ENCODE measurements around the gene SH3RF2.

The SH3RF2 gene

DNA sequence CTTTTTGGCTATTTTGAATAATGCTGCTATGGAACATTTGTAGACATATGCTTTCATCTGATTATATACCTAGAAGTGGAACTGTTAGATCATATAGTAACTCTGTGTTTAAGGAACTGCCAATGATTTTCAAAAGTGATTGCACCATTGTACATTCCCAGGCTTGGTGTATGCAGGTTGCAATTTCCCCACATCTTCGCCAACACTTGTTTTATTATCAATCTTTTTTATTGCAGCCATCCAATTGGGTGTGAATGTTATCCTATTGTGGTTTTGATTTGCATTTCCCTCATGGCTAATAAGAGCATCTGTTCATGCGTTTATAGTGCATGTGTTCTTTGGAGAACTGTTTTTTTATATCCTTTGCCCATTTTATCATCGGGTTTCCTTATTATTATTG is 87.7 kb downstream of the SH3RF2 start:
- H4K20me1 ChIP-seq (ENCODE audit: insufficient read depth, low read length) = no peaks in the 10 kb centered on the region
- H3K27ac ChIP-seq (ENCODE audit: low read length) = no peak overlapping the region
- no peaks in the 10 kb centered on the region for H3K27me3 ChIP-seq (ENCODE audit: low read depth, low read length)
- H2AFZ ChIP-seq (ENCODE audit: low read depth, low read length) = no peak overlapping the region
- H3K4me1 ChIP-seq (ENCODE audit: low read length) = no peaks in the 10 kb centered on the region
- H3K4me3 ChIP-seq (ENCODE audit: low read length) = no peak overlapping the region
- no peak overlapping the region for H3K4me2 ChIP-seq (ENCODE audit: low read length)
- H3K36me3 ChIP-seq (replicated peaks; ENCODE audit: low read depth, low read length) = no peaks in the 10 kb centered on the region
- no peaks in the 10 kb centered on the region for H3K79me2 ChIP-seq (ENCODE audit: low read length)
- no peak overlapping the region for H3K9ac ChIP-seq (ENCODE audit: low read length)
- no peak for TF ChIP-seq CTCF (IDR thresholded peaks at IDR 0.05; ENCODE audit: low read depth, low read length)
- TF ChIP-seq EZH2phosphoT487 (IDR thresholded peaks at IDR 0.05; ENCODE audit: low read depth) = no peak
- no peaks in the 10 kb centered on the region for H3K9me3 ChIP-seq (ENCODE audit: insufficient read depth, low read length)

DNA sequence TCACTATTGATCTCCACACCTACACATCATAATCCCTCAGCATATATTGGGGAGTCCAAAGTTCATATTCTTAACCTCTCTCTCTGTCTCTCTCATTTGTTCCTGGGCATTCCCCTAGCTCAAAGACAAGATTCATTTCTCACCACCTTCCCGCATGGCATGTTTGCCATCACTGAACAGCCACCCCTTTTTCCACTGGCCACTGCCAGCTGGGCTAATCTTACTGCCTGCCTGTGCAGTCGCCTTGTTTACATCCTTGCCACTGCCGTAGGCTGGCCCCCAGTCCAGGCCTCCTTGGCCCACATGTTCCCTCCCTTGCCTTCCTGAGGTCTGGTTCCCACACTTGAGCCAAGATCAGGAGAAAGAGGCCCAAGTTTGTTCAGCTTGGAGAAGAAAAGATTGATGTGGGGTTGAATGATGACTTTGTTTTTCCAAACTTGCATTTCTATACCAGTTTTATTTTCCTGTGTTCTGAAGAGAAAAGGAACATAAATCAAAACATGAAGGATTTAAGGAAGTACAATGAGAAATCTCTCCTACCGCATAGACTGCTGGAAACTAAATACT is 88.8 kb downstream of the SH3RF2 start:
- Histone ChIP-seq H3K9me3 (ENCODE audit: insufficient read depth, low read length) (no peaks in the 10 kb centered on the region), H3K4me3 (ENCODE audit: low read length) (no peak overlapping the region), H2AFZ (ENCODE audit: low read depth, low read length) (no peak overlapping the region), H3K27me3 (ENCODE audit: low read depth, low read length) (no peaks in the 10 kb centered on the region), H4K20me1 (ENCODE audit: insufficient read depth, low read length) (no peaks in the 10 kb centered on the region), H3K4me1 (ENCODE audit: low read length) (no peaks in the 10 kb centered on the region), H3K27ac (ENCODE audit: low read length) (no peak overlapping the region), H3K79me2 (ENCODE audit: low read length) (no peaks in the 10 kb centered on the region), H3K9ac (ENCODE audit: low read length) (no peak overlapping the region), H3K4me2 (ENCODE audit: low read length) (no peak overlapping the region), H3K36me3 (replicated peaks; ENCODE audit: low read depth, low read length) (no peaks in the 10 kb centered on the region)
- no peak for TF ChIP-seq CTCF (IDR thresholded peaks at IDR 0.05; ENCODE audit: low read depth, low read length)
- TF ChIP-seq EZH2phosphoT487 (IDR thresholded peaks at IDR 0.05; ENCODE audit: low read depth) = no peak

- H3K36me3 ChIP-seq (replicated peaks; ENCODE audit: low read depth, low read length) = no peaks in the 10 kb centered on the region
- H3K4me2 ChIP-seq (ENCODE audit: low read length) = no peak overlapping the region
- H3K4me1 ChIP-seq (ENCODE audit: low read length) = no peaks in the 10 kb centered on the region
- no peaks in the 10 kb centered on the region for H3K79me2 ChIP-seq (ENCODE audit: low read length)
- no peaks in the 10 kb centered on the region for H3K27me3 ChIP-seq (ENCODE audit: low read depth, low read length)
- no peak overlapping the region for H2AFZ ChIP-seq (ENCODE audit: low read depth, low read length)
- no peaks in the 10 kb centered on the region for H4K20me1 ChIP-seq (ENCODE audit: insufficient read depth, low read length)
- no peaks in the 10 kb centered on the region for H3K9me3 ChIP-seq (ENCODE audit: insufficient read depth, low read length)
- H3K4me3 ChIP-seq (ENCODE audit: low read length) = no peak overlapping the region
- no peak overlapping the region for H3K9ac ChIP-seq (ENCODE audit: low read length)
- H3K27ac ChIP-seq (ENCODE audit: low read length) = no peak overlapping the region
- TF ChIP-seq EZH2phosphoT487 (IDR thresholded peaks at IDR 0.05; ENCODE audit: low read depth) (no peak), CTCF (IDR thresholded peaks at IDR 0.05; ENCODE audit: low read depth, low read length) (no peak)
These were observed 89.3 kb downstream of the SH3RF2 start for GRCh38 chr5:146025681-146026080.

GRCh38 chr5:146026307-146027010 is 90.1 kb downstream of the SH3RF2 start:
- Histone ChIP-seq H3K9ac (ENCODE audit: low read length) (no peak overlapping the region), H3K4me3 (ENCODE audit: low read length) (no peak overlapping the region), H3K4me1 (ENCODE audit: low read length) (no peaks in the 10 kb centered on the region), H3K9me3 (ENCODE audit: insufficient read depth, low read length) (no peaks in the 10 kb centered on the region), H3K27me3 (ENCODE audit: low read depth, low read length) (no peaks in the 10 kb centered on the region), H3K4me2 (ENCODE audit: low read length) (no peak overlapping the region), H2AFZ (ENCODE audit: low read depth, low read length) (no peak overlapping the region), H3K27ac (ENCODE audit: low read length) (no peak overlapping the region), H3K79me2 (ENCODE audit: low read length) (no peaks in the 10 kb centered on the region), H3K36me3 (replicated peaks; ENCODE audit: low read depth, low read length) (no peaks in the 10 kb centered on the region), H4K20me1 (ENCODE audit: insufficient read depth, low read length) (no peaks in the 10 kb centered on the region)
- TF ChIP-seq CTCF (IDR thresholded peaks at IDR 0.05; ENCODE audit: low read depth, low read length) = no peak
- no peak for TF ChIP-seq EZH2phosphoT487 (IDR thresholded peaks at IDR 0.05; ENCODE audit: low read depth)
